Cardiac muscle cell (in vitro differentiated cells and primary cell): ENCODE measurements around the gene TNFRSF1B. TPM values are rescaled to one million over a fixed set of nuclear protein-coding genes. Genes with fewer than 3 reads are reported as not detected.

Experiments used
- DNase-seq, 2 donors: peaks; one replicate each; pipeline versions ENCODE4 v3.0.0 to v3.0.0-alpha.2; 2010 to 2017; ENCODE audit warnings: low read depth in 1 of 2, low spot score in 1 of 2
- H3K27ac ChIP-seq: fragments of 200-600 bp; sonication (generic); 2 replicates; pipeline ENCODE4 v1.5.1; 2016
- H3K27me3 ChIP-seq: fragments of 200-600 bp; sonication (generic); 2 replicates; pipeline ENCODE4 v1.6.0; 2016; ENCODE audit warnings: control low read depth
- H3K36me3 ChIP-seq: fragments of 200-600 bp; sonication (generic); 2 replicates; pipeline ENCODE4 v1.5.1; 2016; ENCODE audit warnings: control low read depth
- H3K4me1 ChIP-seq: fragments of 200-600 bp; sonication (generic); 2 replicates; pipeline ENCODE4 v1.8.1; 2017; ENCODE audit warnings: low read depth, mild to moderate bottlenecking, mixed run types
- H3K4me3 ChIP-seq: fragments of 200-600 bp; sonication (generic); 2 replicates; pipeline ENCODE4 v1.5.1; 2016; ENCODE audit warnings: mild to moderate bottlenecking
- H3K9me3 ChIP-seq: fragments of 200-600 bp; sonication (generic); 2 replicates; pipeline ENCODE4 v1.5.1; 2017; ENCODE audit warnings: low read depth, mild to moderate bottlenecking, control low read depth
- CTCF ChIP-seq: IDR thresholded peaks from 2 replicates; pipeline ENCODE4 v1.5.1; 2012; ENCODE audit warnings: low read depth, mild to moderate bottlenecking, low read length
- polyA plus RNA-seq: library from polyadenylated mRNA; unstranded; fragments of >200 nt; fragmentation: Nextera tagmentation; extraction: Ambion mirVana; gene quantifications from 2 replicates; pipeline ENCODE4 v1.2.1, GENCODE V29; 2016
- total RNA-seq: library from RNA; depleted of rRNA; stranded (reverse); fragments of >200 nt; gene quantifications from 2 replicates; pipeline ENCODE4 v1.2.3, GENCODE V29; 2016

Gene TNFRSF1B
- total and polyA plus RNA-seq, 2 experiments from 2014 or later = 0.27 TPM; not detected in 1

DNA sequence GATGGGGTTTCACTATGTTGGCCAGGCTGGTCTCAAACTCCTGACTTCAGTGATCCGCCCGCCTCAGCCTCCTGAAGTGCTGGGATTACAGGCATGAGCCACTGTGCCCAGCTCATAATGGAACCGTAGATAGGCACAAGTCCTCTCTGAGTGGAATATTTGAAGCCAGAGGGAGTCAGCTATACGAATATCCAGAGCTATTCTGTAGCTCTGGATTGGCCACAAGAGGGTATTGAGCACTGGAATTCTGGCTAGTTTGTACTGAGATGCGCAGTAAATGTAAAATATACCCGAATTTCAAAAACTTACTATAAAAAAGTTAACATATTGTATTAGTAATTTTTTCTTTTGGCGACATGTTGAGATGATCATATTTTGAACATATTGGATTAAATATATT is 62.2 kb downstream of the TNFRSF1B start:
- DNase-seq = no peak
- H3K36me3 ChIP-seq = no peaks in the 10 kb centered on the region
- no peaks in the 10 kb centered on the region for H3K9me3 ChIP-seq
- H3K27me3 ChIP-seq = no peaks in the 10 kb centered on the region
- H3K27ac ChIP-seq = no peak overlapping the region
- no peak overlapping the region for H3K4me3 ChIP-seq
- H3K4me1 ChIP-seq = peaks cover 2% of the 10 kb centered on the region
- TF ChIP-seq CTCF = no peak

DNA sequence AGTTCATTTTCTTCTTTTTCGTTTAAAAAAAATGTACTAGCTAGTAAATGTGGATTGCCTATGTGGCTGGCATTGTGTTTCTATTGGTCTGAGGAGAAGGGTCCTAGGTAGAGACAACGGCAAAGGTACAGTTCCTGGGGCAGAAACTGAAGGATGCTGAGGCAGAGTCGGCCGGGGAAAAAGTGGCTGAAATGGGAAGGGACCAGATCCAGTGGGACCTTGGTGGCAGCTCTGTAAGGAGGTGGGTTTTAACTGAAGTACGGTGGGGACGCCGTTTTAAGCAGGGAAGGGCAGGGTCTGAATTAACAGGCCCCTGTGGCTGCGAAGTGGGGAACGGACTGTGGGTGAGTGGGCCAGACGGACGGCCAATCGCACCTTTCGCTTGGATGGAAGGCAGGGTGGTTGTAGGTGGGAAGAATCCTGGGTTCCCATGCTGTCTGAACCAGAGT is 62.6 kb downstream of the TNFRSF1B start:
- H3K36me3 ChIP-seq = no peaks in the 10 kb centered on the region
- TF ChIP-seq CTCF = no peak
- H3K27ac ChIP-seq = no peak overlapping the region
- DNase-seq = no peak
- no peaks in the 10 kb centered on the region for H3K9me3 ChIP-seq
- H3K4me1 ChIP-seq = peaks cover 2% of the 10 kb centered on the region
- H3K27me3 ChIP-seq = no peaks in the 10 kb centered on the region
- no peak overlapping the region for H3K4me3 ChIP-seq

DNA sequence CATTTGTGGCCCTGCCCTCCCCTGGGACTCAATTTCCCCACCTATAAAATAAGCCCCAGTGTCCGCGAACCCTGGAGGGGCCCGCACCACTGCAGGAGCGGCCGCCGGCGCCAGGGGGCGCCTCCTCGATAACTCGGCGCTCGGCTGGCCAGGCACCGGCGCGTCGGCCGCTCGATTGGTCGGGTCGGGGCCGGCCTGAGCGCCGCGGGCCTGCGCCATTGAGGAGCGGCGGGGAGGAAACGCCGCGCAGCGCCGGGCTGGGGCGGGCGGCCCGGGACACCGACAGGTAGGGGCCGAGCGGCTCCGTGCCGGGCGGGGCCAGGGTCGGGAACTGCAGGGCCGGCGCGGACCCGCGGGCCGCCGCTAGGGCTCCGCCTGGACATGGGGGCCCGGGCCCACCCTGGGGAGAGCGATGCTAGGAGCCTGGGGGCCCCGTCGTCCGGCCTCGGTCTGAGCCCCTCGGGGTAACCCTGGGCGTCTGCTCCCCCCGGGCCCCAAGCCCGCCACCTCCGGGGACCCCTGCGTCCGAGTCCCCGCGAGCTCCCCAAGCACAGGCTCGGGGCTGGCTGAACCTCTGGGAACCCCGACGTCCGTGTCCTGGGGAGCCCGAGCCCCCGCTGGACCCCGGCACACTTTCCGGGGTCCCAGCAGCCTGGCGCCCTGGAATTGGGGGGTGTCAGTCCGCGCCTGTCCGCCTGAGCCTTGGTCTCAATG is 63.2 kb downstream of the TNFRSF1B start, which contains the start of gene VPS13D:
Gene VPS13D (plus strand): TSS at position 196 of the 714 bp plus-strand sequence. CDS start 4,237 bp downstream, outside the sequence.
- peak; percentile 92 for TF ChIP-seq CTCF
- H3K9me3 ChIP-seq = no peaks in the 10 kb centered on the region
- peak within 1 kb of the TSS; percentile 70 for H3K27ac ChIP-seq
- H3K4me3 ChIP-seq = peak within 1 kb of the TSS; percentile 87
- H3K27me3 ChIP-seq = no peaks in the 10 kb centered on the region
- no peaks in the 10 kb centered on the region for H3K36me3 ChIP-seq
- peaks cover 2% of the 10 kb centered on the region for H3K4me1 ChIP-seq
- peak; percentile 86 to 94 for DNase-seq

- DNase-seq = peak; percentile 35 to 59
- peaks cover 2% of the 10 kb centered on the region for H3K4me1 ChIP-seq
- no peak for TF ChIP-seq CTCF
- H3K27ac ChIP-seq = peak overlapping the region; percentile 70
- no peaks in the 10 kb centered on the region for H3K36me3 ChIP-seq
- H3K9me3 ChIP-seq = no peaks in the 10 kb centered on the region
- peak overlapping the region; percentile 87 for H3K4me3 ChIP-seq
- H3K27me3 ChIP-seq = no peaks in the 10 kb centered on the region
These were observed 63.9 kb downstream of the TNFRSF1B start for GRCh38 chr1:12230549-12231275.

DNA sequence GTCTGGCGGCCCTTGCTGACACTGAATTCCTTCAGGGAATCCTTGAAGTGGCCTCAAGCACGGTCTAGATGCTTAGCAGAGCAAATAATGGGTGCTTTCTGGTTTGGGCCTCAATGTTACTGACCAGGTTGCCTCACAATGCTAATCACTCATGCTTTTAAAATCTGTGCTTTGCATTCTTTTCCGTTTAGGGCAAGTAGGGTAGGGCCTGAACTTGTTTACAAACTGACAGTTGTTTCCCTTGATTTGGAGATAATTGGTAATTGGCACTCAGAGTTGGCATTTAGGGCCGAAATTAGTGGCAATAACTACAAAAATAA is 64.4 kb downstream of the TNFRSF1B start:
- H3K27ac ChIP-seq = peak overlapping the region; percentile 70
- no peak for TF ChIP-seq CTCF

More for the DNA sequence above, 64.4 kb downstream of the TNFRSF1B start:
- Histone ChIP-seq H3K4me1 (peaks cover 2% of the 10 kb centered on the region), H3K36me3 (no peaks in the 10 kb centered on the region), H3K27me3 (no peaks in the 10 kb centered on the region), H3K4me3 (peak overlapping the region; percentile 87), H3K9me3 (no peaks in the 10 kb centered on the region)
- peak in 1 of 2 donors; percentile 25 for DNase-seq
